Germinal center (tissue), 1 donor: ENCODE measurements around the gene FGFR3.

Experiments used
- DNase-seq: peaks from one replicate; pipeline ENCODE4 v3.0.0; 2012; ENCODE audit warnings: mixed read lengths, low spot score

The FGFR3 gene

GRCh38 chr4:1792832-1793495, at the start of gene FGFR3:
FGFR3 (plus strand) TSS chr4:1793293; CDS start chr4:1793935, 642 bp downstream.
- DNase-seq: peak; percentile 92

GRCh38 chr4:1743551-1743950, 49.5 kb upstream of the FGFR3 start:
- DNase-seq: no peak

GRCh38 chr4:1743975-1744374, 49.1 kb upstream of the FGFR3 start:
- DNase-seq: no peak

- no peak for DNase-seq
These were observed 48.5 kb upstream of the FGFR3 start for GRCh38 chr4:1744552-1744951.

- no peak for DNase-seq
These were observed 47.9 kb upstream of the FGFR3 start for GRCh38 chr4:1745165-1745564.

- DNase-seq: no peak
These were observed 47.4 kb upstream of the FGFR3 start for GRCh38 chr4:1745697-1746096.

GRCh38 chr4:1746265-1746691, 46.8 kb upstream of the FGFR3 start:
- DNase-seq: peak; percentile 90

- no peak for DNase-seq
These were observed 46.0 kb upstream of the FGFR3 start for GRCh38 chr4:1746919-1747602.

GRCh38 chr4:1747603-1747967, 45.5 kb upstream of the FGFR3 start:
- no peak for DNase-seq

GRCh38 chr4:1748465-1748995, 44.6 kb upstream of the FGFR3 start:
- peak; percentile 89 for DNase-seq

- no peak for DNase-seq
These were observed 43.7 kb upstream of the FGFR3 start for GRCh38 chr4:1749370-1749769.

- no peak for DNase-seq
These were observed 43.3 kb upstream of the FGFR3 start for GRCh38 chr4:1749826-1750225.

- no peak for DNase-seq
These were observed 42.5 kb upstream of the FGFR3 start for GRCh38 chr4:1750381-1751154.

GRCh38 chr4:1751155-1751918, 41.8 kb upstream of the FGFR3 start:
- no peak for DNase-seq

GRCh38 chr4:1751919-1752283, 41.2 kb upstream of the FGFR3 start:
- DNase-seq: no peak

- DNase-seq: no peak
These were observed 40.6 kb upstream of the FGFR3 start for GRCh38 chr4:1752284-1753041.

- no peak for DNase-seq
These were observed 39.8 kb upstream of the FGFR3 start for GRCh38 chr4:1753294-1753696.

- DNase-seq: no peak
These were observed 39.3 kb upstream of the FGFR3 start for GRCh38 chr4:1753697-1754311.

- no peak for DNase-seq
These were observed 38.8 kb upstream of the FGFR3 start for GRCh38 chr4:1754336-1754735.

GRCh38 chr4:1755297-1755696, 37.8 kb upstream of the FGFR3 start:
- no peak for DNase-seq

- DNase-seq: no peak
These were observed 37.0 kb upstream of the FGFR3 start for GRCh38 chr4:1756079-1756478.
